Panc1 (cell line): ENCODE data around the gene TRPM1.

Experiments
- POLR2AphosphoS5 ChIP-seq: IDR thresholded peaks from 2 replicates; pipeline ENCODE4 v1.6.1; 2012; ENCODE audit warnings: mild to moderate bottlenecking, low read depth, low read length, moderate library complexity
- SIN3A ChIP-seq: IDR thresholded peaks from 2 replicates; pipeline ENCODE4 v1.6.1; 2012; ENCODE audit warnings: low read depth, mild to moderate bottlenecking, low read length, moderate library complexity, borderline replicate concordance; ENCODE audit not compliant: insufficient read depth
- TCF7L2 ChIP-seq: IDR thresholded peaks from 2 replicates; pipeline ENCODE4 v1.6.1; 2011; ENCODE audit warnings: mild to moderate bottlenecking, low read depth, low read length, inconsistent platforms
- TF ChIP-seq, protein P1 (sequence below): fragments of 450-650 bp; IDR thresholded peaks from 2 replicates; pipeline ENCODE4 v1.5.1; 2017; ENCODE audit warnings: mild to moderate bottlenecking
- TF ChIP-seq, protein P2 (sequence below), 2 experiments: IDR thresholded peaks; 2 replicates each; pipeline ENCODE4 v1.6.1; 2011 to 2012; ENCODE audit warnings: low read depth in 2 of 2, control low read depth in 1 of 2, low read length in 1 of 2, mild to moderate bottlenecking in 1 of 2, moderate library complexity in 1 of 2; ENCODE audit not compliant: insufficient read depth in 1 of 2

DNA sequence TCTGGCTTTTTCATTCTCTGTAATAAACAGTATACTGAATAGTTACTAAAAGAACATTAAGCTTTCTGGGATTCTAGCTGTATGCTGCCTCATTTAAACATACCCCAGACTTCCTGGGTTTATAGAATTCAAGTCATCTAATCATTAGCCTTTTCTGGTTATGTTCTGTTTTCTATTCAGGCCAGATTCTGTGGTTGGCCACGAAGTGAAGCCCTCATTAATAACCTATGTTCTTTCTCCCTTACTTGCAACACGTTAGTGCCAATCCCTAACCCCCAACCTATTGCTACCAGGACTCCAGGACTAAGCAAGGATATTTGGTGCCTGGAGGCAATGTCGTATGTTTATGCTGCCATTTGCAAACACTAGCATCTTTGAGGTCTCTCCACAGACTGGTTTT, 81.5 kb downstream of the TRPM1 start:
- TF ChIP-seq, protein P1, sequence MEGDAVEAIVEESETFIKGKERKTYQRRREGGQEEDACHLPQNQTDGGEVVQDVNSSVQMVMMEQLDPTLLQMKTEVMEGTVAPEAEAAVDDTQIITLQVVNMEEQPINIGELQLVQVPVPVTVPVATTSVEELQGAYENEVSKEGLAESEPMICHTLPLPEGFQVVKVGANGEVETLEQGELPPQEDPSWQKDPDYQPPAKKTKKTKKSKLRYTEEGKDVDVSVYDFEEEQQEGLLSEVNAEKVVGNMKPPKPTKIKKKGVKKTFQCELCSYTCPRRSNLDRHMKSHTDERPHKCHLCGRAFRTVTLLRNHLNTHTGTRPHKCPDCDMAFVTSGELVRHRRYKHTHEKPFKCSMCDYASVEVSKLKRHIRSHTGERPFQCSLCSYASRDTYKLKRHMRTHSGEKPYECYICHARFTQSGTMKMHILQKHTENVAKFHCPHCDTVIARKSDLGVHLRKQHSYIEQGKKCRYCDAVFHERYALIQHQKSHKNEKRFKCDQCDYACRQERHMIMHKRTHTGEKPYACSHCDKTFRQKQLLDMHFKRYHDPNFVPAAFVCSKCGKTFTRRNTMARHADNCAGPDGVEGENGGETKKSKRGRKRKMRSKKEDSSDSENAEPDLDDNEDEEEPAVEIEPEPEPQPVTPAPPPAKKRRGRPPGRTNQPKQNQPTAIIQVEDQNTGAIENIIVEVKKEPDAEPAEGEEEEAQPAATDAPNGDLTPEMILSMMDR: no peak
- TF ChIP-seq, protein P2, sequence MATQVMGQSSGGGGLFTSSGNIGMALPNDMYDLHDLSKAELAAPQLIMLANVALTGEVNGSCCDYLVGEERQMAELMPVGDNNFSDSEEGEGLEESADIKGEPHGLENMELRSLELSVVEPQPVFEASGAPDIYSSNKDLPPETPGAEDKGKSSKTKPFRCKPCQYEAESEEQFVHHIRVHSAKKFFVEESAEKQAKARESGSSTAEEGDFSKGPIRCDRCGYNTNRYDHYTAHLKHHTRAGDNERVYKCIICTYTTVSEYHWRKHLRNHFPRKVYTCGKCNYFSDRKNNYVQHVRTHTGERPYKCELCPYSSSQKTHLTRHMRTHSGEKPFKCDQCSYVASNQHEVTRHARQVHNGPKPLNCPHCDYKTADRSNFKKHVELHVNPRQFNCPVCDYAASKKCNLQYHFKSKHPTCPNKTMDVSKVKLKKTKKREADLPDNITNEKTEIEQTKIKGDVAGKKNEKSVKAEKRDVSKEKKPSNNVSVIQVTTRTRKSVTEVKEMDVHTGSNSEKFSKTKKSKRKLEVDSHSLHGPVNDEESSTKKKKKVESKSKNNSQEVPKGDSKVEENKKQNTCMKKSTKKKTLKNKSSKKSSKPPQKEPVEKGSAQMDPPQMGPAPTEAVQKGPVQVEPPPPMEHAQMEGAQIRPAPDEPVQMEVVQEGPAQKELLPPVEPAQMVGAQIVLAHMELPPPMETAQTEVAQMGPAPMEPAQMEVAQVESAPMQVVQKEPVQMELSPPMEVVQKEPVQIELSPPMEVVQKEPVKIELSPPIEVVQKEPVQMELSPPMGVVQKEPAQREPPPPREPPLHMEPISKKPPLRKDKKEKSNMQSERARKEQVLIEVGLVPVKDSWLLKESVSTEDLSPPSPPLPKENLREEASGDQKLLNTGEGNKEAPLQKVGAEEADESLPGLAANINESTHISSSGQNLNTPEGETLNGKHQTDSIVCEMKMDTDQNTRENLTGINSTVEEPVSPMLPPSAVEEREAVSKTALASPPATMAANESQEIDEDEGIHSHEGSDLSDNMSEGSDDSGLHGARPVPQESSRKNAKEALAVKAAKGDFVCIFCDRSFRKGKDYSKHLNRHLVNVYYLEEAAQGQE (IDR thresholded peaks at IDR 0.05; ENCODE audit: insufficient read depth in 1 of 2, low read depth in 2 of 2, low read length in 1 of 2): no peak
- no peak for TF ChIP-seq POLR2AphosphoS5
- no peak for TF ChIP-seq SIN3A
- TF ChIP-seq TCF7L2: no peak
